ENCODE results near the gene APBA1. TPM values are rescaled to one million over a fixed set of nuclear protein-coding genes. Genes with fewer than 3 reads are reported as not detected.

APBA1 gene
- total RNA-seq, 1 experiment from 2014 or later, result 1.8 TPM

DNA sequence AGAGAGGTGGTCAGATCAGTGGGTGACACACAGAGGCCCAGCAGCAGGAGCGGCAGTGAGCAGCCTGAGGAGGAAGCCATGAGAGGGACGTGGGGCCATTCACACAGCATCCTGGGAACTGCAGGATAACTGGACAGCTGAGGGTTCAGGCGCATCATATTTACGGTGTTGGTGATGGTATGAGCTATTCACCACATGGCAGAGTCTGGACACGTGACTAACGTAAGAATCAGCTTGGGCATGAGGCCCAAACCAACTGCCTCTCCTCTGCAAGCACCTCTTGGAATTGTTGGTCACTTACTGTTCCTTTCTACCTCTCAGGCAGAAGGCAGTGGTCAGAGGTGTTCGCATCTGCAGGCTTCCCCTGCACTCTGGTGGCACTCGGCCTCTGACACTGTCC is 206.0 kb downstream of the APBA1 start:
- no peak overlapping the region for H3K56ac ChIP-seq (ENCODE audit: insufficient read length, low read depth, low read length)
- H4K5ac ChIP-seq (ENCODE audit: insufficient read length, low read depth, low read length), result no peak overlapping the region
- H3K9me3 ChIP-seq (ENCODE audit: control insufficient read depth, low read depth, low read length), result no peaks in the 10 kb centered on the region
- no peaks in the 10 kb centered on the region for H3K27me3 ChIP-seq (ENCODE audit: insufficient read depth, low read length)
- H2AK5ac ChIP-seq (ENCODE audit: insufficient read length, low read length), result no peak overlapping the region
- no peaks in the 10 kb centered on the region for H3K23me2 ChIP-seq (ENCODE audit: insufficient read length, low read depth, low read length, poor library complexity, severe bottlenecking)
- H3K27ac ChIP-seq (ENCODE audit: insufficient read length, low read depth, low read length), result no peak overlapping the region
- Mint-ChIP-seq H3K27ac (no peak overlapping the region), H3K9me3 (no peaks in the 10 kb centered on the region; a peak in 1 of 5 replicates), H3K4me3 (no peak overlapping the region), H3K27me3 (ENCODE audit: low read depth) (no peaks in the 10 kb centered on the region; the same call in 1 of the 2 replicates), H3K36me3 (ENCODE audit: insufficient read depth in 1 of 3, low read depth in 3 of 3) (no peaks in the 10 kb centered on the region; a peak in 1 of 7 replicates), H3K4me1 (peaks cover 14% of the 10 kb centered on the region in 2 experiments)
- no peak for DNase-seq
- no peak overlapping the region for H4K91ac ChIP-seq (ENCODE audit: insufficient read length, low read depth, low read length)
- H3K79me1 ChIP-seq (ENCODE audit: insufficient read depth, low read depth, low read length, poor library complexity, severe bottlenecking), result no peaks in the 10 kb centered on the region
- no peak overlapping the region for H3K4me2 ChIP-seq (ENCODE audit: insufficient read depth, insufficient read length, low read length)
- H3K14ac ChIP-seq (ENCODE audit: insufficient read depth, low read length), result no peak overlapping the region
- H2BK15ac ChIP-seq (ENCODE audit: low read depth, low read length), result no peak overlapping the region
- no peaks in the 10 kb centered on the region for H4K20me1 ChIP-seq (ENCODE audit: control insufficient read depth, insufficient read depth, insufficient read length)
- TF ChIP-seq, protein P1, sequence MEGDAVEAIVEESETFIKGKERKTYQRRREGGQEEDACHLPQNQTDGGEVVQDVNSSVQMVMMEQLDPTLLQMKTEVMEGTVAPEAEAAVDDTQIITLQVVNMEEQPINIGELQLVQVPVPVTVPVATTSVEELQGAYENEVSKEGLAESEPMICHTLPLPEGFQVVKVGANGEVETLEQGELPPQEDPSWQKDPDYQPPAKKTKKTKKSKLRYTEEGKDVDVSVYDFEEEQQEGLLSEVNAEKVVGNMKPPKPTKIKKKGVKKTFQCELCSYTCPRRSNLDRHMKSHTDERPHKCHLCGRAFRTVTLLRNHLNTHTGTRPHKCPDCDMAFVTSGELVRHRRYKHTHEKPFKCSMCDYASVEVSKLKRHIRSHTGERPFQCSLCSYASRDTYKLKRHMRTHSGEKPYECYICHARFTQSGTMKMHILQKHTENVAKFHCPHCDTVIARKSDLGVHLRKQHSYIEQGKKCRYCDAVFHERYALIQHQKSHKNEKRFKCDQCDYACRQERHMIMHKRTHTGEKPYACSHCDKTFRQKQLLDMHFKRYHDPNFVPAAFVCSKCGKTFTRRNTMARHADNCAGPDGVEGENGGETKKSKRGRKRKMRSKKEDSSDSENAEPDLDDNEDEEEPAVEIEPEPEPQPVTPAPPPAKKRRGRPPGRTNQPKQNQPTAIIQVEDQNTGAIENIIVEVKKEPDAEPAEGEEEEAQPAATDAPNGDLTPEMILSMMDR (conservative IDR thresholded peaks at IDR 0.05), result no peak
- no peak overlapping the region for H3K18ac ChIP-seq (ENCODE audit: insufficient read length, low read depth, low read length)
- H3K79me2 ChIP-seq (ENCODE audit: insufficient read depth, low read length), result no peaks in the 10 kb centered on the region
- H3T11ph ChIP-seq (ENCODE audit: low read length), result no peak overlapping the region
- H4K8ac ChIP-seq (replicated peaks; ENCODE audit: insufficient read length, low read depth, low read length), result no peak overlapping the region
- H3K4ac ChIP-seq (ENCODE audit: low read depth, low read length), result no peak overlapping the region
- H2AFZ ChIP-seq (ENCODE audit: low read length), result no peak overlapping the region
- no peak overlapping the region for H2BK5ac ChIP-seq (ENCODE audit: insufficient read length, low read length)
- no peak overlapping the region for H2BK20ac ChIP-seq (ENCODE audit: low read depth, low read length, poor library complexity, severe bottlenecking)
- no peak overlapping the region for H3K9ac ChIP-seq (ENCODE audit: extremely low read depth, insufficient read length, low read length)
- no peak overlapping the region for H2BK120ac ChIP-seq (ENCODE audit: low read depth, low read length, poor library complexity, severe bottlenecking)
- no peaks in the 10 kb centered on the region for H3K4me1 ChIP-seq (ENCODE audit: insufficient read depth, low read length)
- H2BK12ac ChIP-seq (ENCODE audit: insufficient read length, low read depth, low read length), result no peak overlapping the region
- no peak overlapping the region for H3K23ac ChIP-seq (ENCODE audit: insufficient read length, low read depth, low read length)
- no CpG with 5 or more reads among the region's 8 CpGs for WGBS (ENCODE audit: extremely low coverage, insufficient read length, low lambda C conversion rate)

All from H9 (cell line).